WTC11 (cell line): ENCODE data around the gene LRRC8C. TPM values are rescaled to one million over a fixed set of nuclear protein-coding genes. Genes with fewer than 3 reads are reported as not detected.

Experiments used
- ATAC-seq: fragments of 200-7000 bp; cut with Tn5 transposase; 2 replicates; pipeline ENCODE4 v1.10.0; 2021; ENCODE audit warnings: mild to moderate bottlenecking, moderate library complexity
- CTCF ChIA-PET: fragments of 300-600 bp; sonication (Branson Sonifier 250); formaldehyde crosslinking; loops from one replicate; lab custom pipeline; 2021; ENCODE audit warnings: antibody characterized with exemption; lab: Charles Lee
- POLR2A ChIA-PET: fragments of 350-600 bp; sonication (Branson Sonifier 250); formaldehyde crosslinking; loops from one replicate; lab custom pipeline; 2021; ENCODE audit warnings: antibody characterized with exemption; lab: Charles Lee
- DNase-seq: peaks from one replicate; pipeline ENCODE4 v3.0.0; 2021; ENCODE audit warnings: low spot score
- H3K27ac Mint-ChIP-seq: 2 replicates; pipeline ENCODE4 v1.8.0; 2021; ENCODE audit warnings: mixed read lengths
- H3K27me3 Mint-ChIP-seq: 2 replicates; pipeline ENCODE4 v1.8.0; 2021; ENCODE audit warnings: low read depth, mild to moderate bottlenecking, moderate library complexity, mixed read lengths
- H3K36me3 Mint-ChIP-seq: 2 replicates; pipeline ENCODE4 v1.8.0; 2021; ENCODE audit warnings: mixed read lengths
- H3K4me1 Mint-ChIP-seq: 2 replicates; pipeline ENCODE4 v1.8.0; 2022; ENCODE audit warnings: mixed read lengths
- H3K4me3 Mint-ChIP-seq: 2 replicates; pipeline ENCODE4 v1.8.0; 2021; ENCODE audit warnings: mild to moderate bottlenecking, moderate library complexity, mixed read lengths
- H3K9me3 Mint-ChIP-seq: 2 replicates; pipeline ENCODE4 v1.8.0; 2021; ENCODE audit warnings: mixed read lengths
- ATF1 ChIP-seq: sonication (generic); formaldehyde crosslinking; IDR thresholded peaks from 2 replicates; pipeline ENCODE4 v1.8.1; 2023; ENCODE audit warnings: mild to moderate bottlenecking, moderate library complexity, missing genetic modification reagents
- FOXJ3 ChIP-seq: sonication (generic); formaldehyde crosslinking; IDR thresholded peaks from 2 replicates; pipeline ENCODE4 v1.9.0; 2021; ENCODE audit warnings: missing genetic modification reagents, mild to moderate bottlenecking, borderline replicate concordance
- GTF2I ChIP-seq: fragments of 250-450 bp; sonication (Bioruptor Pico); conservative IDR thresholded peaks from 2 replicates; pipeline ENCODE4 v1.4.0; 2021; ENCODE audit warnings: mild to moderate bottlenecking
- IRF1 ChIP-seq: sonication (generic); formaldehyde crosslinking; IDR thresholded peaks from 2 replicates; pipeline ENCODE4 v1.8.0; 2023; ENCODE audit warnings: missing genetic modification reagents
- MXD4 ChIP-seq: fragments of 250-450 bp; sonication (Bioruptor Pico); IDR thresholded peaks from 2 replicates; pipeline ENCODE4 v1.8.0; 2021; ENCODE audit warnings: mild to moderate bottlenecking, moderate library complexity, borderline replicate concordance
- NR1H2 ChIP-seq: sonication (generic); formaldehyde crosslinking; IDR thresholded peaks from 2 replicates; pipeline ENCODE4 v1.9.0; 2021; ENCODE audit warnings: mild to moderate bottlenecking, moderate library complexity, missing genetic modification reagents
- RELA ChIP-seq: sonication (generic); formaldehyde crosslinking; IDR thresholded peaks from 2 replicates; pipeline ENCODE4 v1.8.1; 2022; ENCODE audit warnings: missing genetic modification reagents, mild to moderate bottlenecking, borderline replicate concordance
- RORB ChIP-seq: fragments of 250-450 bp; sonication (Bioruptor Pico); IDR thresholded peaks from 2 replicates; pipeline ENCODE4 v1.9.0; 2021; ENCODE audit warnings: mild to moderate bottlenecking
- SMAD3 ChIP-seq: sonication (generic); formaldehyde crosslinking; IDR thresholded peaks from 2 replicates; pipeline ENCODE4 v1.8.0; 2022; ENCODE audit warnings: missing genetic modification reagents, mild to moderate bottlenecking, borderline replicate concordance
- SMAD4 ChIP-seq: sonication (generic); formaldehyde crosslinking; IDR thresholded peaks from 2 replicates; pipeline ENCODE4 v1.8.0; 2022; ENCODE audit warnings: mild to moderate bottlenecking, missing genetic modification reagents
- SOX15 ChIP-seq: fragments of 250-450 bp; sonication (Bioruptor Pico); IDR thresholded peaks from 2 replicates; pipeline ENCODE4 v1.9.0; 2021; ENCODE audit warnings: mild to moderate bottlenecking
- ZNF396 ChIP-seq: fragments of 250-450 bp; sonication (Bioruptor Pico); IDR thresholded peaks from 2 replicates; pipeline ENCODE4 v1.8.0; 2021; ENCODE audit warnings: mild to moderate bottlenecking, moderate library complexity, borderline replicate concordance
- ZNF416 ChIP-seq: fragments of 250-450 bp; sonication (Bioruptor Pico); IDR thresholded peaks from 2 replicates; pipeline ENCODE4 v1.9.0; 2021; ENCODE audit warnings: mild to moderate bottlenecking, inconsistent platforms
- total RNA-seq: library from RNA; stranded (reverse); gene quantifications from 3 replicates; pipeline ENCODE4 v1.2.3, GENCODE V29; 2021
- TF ChIP-seq, protein P1 (sequence below): sonication (generic); formaldehyde crosslinking; IDR thresholded peaks from 2 replicates; pipeline ENCODE4 v1.8.1; 2022; ENCODE audit warnings: low read depth, missing genetic modification reagents, borderline replicate concordance
- TF ChIP-seq, protein P2 (sequence below): sonication (generic); formaldehyde crosslinking; IDR thresholded peaks from 2 replicates; pipeline ENCODE4 v1.8.1; 2023; ENCODE audit warnings: mild to moderate bottlenecking, missing genetic modification reagents, borderline replicate concordance
- TF ChIP-seq, protein P3 (sequence below): sonication (generic); formaldehyde crosslinking; IDR thresholded peaks from 2 replicates; pipeline ENCODE4 v1.8.1; 2023; ENCODE audit warnings: mild to moderate bottlenecking, missing genetic modification reagents, moderate library complexity
- TF ChIP-seq, protein P4 (sequence below): fragments of 250-450 bp; sonication (Bioruptor Pico); IDR thresholded peaks from 2 replicates; pipeline ENCODE4 v2.1.2; 2022; ENCODE audit warnings: mild to moderate bottlenecking, moderate library complexity
- TF ChIP-seq, protein P5 (sequence below): sonication (generic); formaldehyde crosslinking; IDR thresholded peaks from 2 replicates; pipeline ENCODE4 v1.8.1; 2022; ENCODE audit warnings: missing genetic modification reagents, borderline replicate concordance

The LRRC8C gene
- total RNA-seq, 1 experiment from 2014 or later: 1.8 TPM

GRCh38 chr1:89736937-89737733 lies 104.2 kb downstream of the LRRC8C start:
- ATAC-seq: no peak
- no peaks in the 10 kb centered on the region; the same call in 1 of the 2 replicates for H3K27me3 Mint-ChIP-seq
- H3K4me1 Mint-ChIP-seq: peaks cover 17% of the 10 kb centered on the region
- H3K4me3 Mint-ChIP-seq: no peak overlapping the region
- ChIA-PET CTCF (no interaction called here), POLR2A (no interaction called here)
- no peaks in the 10 kb centered on the region for H3K36me3 Mint-ChIP-seq
- no peak for DNase-seq
- TF ChIP-seq RELA (CRISPR knock-in tag): no peak
- TF ChIP-seq, all 79 proteins: peak for 0
- Mint-ChIP-seq H3K27ac (no peak overlapping the region), H3K9me3 (no peaks in the 10 kb centered on the region)

- DNase-seq (no peak), ATAC-seq (no peak)
- ChIA-PET CTCF (no interaction called here), POLR2A (no interaction called here)
- Mint-ChIP-seq H3K4me1 (peaks cover 8% of the 10 kb centered on the region; the same call in 1 of the 2 replicates), H3K9me3 (no peaks in the 10 kb centered on the region), H3K27me3 (no peaks in the 10 kb centered on the region; the same call in 1 of the 2 replicates), H3K36me3 (no peaks in the 10 kb centered on the region), H3K27ac (no peak overlapping the region), H3K4me3 (no peak overlapping the region)
- TF ChIP-seq ATF1 (CRISPR knock-in tag) (no peak), IRF1 (CRISPR knock-in tag) (no peak), ZNF396 (CRISPR knock-in tag) (no peak), SMAD4 (CRISPR knock-in tag) (no peak), SMAD3 (CRISPR knock-in tag) (no peak), MXD4 (no peak), GTF2I (CRISPR knock-in tag) (no peak), ZNF416 (no peak), NR1H2 (CRISPR knock-in tag) (no peak), RORB (CRISPR knock-in tag) (no peak), SOX15 (CRISPR knock-in tag) (no peak), FOXJ3 (CRISPR knock-in tag) (no peak)
- TF ChIP-seq, protein P1, sequence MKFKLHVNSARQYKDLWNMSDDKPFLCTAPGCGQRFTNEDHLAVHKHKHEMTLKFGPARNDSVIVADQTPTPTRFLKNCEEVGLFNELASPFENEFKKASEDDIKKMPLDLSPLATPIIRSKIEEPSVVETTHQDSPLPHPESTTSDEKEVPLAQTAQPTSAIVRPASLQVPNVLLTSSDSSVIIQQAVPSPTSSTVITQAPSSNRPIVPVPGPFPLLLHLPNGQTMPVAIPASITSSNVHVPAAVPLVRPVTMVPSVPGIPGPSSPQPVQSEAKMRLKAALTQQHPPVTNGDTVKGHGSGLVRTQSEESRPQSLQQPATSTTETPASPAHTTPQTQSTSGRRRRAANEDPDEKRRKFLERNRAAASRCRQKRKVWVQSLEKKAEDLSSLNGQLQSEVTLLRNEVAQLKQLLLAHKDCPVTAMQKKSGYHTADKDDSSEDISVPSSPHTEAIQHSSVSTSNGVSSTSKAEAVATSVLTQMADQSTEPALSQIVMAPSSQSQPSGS (CRISPR knock-in tag): no peak
- TF ChIP-seq, protein P2, sequence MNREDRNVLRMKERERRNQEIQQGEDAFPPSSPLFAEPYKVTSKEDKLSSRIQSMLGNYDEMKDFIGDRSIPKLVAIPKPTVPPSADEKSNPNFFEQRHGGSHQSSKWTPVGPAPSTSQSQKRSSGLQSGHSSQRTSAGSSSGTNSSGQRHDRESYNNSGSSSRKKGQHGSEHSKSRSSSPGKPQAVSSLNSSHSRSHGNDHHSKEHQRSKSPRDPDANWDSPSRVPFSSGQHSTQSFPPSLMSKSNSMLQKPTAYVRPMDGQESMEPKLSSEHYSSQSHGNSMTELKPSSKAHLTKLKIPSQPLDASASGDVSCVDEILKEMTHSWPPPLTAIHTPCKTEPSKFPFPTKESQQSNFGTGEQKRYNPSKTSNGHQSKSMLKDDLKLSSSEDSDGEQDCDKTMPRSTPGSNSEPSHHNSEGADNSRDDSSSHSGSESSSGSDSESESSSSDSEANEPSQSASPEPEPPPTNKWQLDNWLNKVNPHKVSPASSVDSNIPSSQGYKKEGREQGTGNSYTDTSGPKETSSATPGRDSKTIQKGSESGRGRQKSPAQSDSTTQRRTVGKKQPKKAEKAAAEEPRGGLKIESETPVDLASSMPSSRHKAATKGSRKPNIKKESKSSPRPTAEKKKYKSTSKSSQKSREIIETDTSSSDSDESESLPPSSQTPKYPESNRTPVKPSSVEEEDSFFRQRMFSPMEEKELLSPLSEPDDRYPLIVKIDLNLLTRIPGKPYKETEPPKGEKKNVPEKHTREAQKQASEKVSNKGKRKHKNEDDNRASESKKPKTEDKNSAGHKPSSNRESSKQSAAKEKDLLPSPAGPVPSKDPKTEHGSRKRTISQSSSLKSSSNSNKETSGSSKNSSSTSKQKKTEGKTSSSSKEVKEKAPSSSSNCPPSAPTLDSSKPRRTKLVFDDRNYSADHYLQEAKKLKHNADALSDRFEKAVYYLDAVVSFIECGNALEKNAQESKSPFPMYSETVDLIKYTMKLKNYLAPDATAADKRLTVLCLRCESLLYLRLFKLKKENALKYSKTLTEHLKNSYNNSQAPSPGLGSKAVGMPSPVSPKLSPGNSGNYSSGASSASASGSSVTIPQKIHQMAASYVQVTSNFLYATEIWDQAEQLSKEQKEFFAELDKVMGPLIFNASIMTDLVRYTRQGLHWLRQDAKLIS (CRISPR knock-in tag): no peak
- TF ChIP-seq, protein P3, sequence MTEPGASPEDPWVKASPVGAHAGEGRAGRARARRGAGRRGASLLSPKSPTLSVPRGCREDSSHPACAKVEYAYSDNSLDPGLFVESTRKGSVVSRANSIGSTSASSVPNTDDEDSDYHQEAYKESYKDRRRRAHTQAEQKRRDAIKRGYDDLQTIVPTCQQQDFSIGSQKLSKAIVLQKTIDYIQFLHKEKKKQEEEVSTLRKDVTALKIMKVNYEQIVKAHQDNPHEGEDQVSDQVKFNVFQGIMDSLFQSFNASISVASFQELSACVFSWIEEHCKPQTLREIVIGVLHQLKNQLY: no peak
- TF ChIP-seq, protein P4, sequence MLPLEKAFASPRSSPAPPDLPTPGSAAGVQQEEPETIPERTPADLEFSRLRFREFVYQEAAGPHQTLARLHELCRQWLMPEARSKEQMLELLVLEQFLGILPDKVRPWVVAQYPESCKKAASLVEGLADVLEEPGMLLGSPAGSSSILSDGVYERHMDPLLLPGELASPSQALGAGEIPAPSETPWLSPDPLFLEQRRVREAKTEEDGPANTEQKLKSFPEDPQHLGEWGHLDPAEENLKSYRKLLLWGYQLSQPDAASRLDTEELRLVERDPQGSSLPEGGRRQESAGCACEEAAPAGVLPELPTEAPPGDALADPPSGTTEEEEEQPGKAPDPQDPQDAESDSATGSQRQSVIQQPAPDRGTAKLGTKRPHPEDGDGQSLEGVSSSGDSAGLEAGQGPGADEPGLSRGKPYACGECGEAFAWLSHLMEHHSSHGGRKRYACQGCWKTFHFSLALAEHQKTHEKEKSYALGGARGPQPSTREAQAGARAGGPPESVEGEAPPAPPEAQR: no peak
- TF ChIP-seq, protein P5, sequence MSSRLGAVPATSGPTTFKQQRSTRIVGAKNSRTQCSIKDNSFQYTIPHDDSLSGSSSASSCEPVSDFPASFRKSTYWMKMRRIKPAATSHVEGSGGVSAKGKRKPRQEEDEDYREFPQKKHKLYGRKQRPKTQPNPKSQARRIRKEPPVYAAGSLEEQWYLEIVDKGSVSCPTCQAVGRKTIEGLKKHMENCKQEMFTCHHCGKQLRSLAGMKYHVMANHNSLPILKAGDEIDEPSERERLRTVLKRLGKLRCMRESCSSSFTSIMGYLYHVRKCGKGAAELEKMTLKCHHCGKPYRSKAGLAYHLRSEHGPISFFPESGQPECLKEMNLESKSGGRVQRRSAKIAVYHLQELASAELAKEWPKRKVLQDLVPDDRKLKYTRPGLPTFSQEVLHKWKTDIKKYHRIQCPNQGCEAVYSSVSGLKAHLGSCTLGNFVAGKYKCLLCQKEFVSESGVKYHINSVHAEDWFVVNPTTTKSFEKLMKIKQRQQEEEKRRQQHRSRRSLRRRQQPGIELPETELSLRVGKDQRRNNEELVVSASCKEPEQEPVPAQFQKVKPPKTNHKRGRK (CRISPR knock-in tag): no peak
These were observed 105.1 kb downstream of the LRRC8C start for GRCh38 chr1:89737985-89738510.
